ENCODE results near the gene PCDHB12.
"Not testable (repeated sequence)": the region's sequence is repeated elsewhere in the genome, so short reads cannot be mapped to it uniquely, and the experiment has no call there.

The PCDHB12 gene

DNA sequence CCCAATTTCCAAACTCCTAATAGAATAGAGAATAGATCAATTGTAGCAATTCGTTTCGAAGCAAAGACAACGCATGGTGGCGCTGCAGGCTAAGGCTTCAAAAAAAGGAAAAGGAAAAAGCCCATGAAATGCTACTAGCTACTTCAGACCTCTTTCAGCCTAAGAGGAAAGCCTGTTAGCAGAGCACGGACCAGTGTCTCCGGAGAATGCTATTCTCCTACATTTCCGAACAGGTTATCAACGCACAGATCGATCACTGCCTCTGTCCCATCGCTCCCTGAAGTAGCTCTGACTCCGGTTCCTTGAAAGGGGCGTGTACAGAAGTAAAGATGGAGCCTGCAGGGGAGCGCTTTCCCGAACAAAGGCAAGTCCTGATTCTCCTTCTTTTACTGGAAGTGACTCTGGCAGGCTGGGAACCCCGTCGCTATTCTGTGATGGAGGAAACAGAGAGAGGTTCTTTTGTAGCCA is 36.8 kb downstream of the PCDHB12 start, which contains the start of gene PCDHB15:
Gene PCDHB15 (plus strand): TSS at position 146 of the 468 bp plus-strand sequence. CDS start 184 bp downstream, at position 330.
- TF ChIP-seq POLR2AphosphoS5 (IDR thresholded peaks at IDR 0.05; ENCODE audit: low read depth) (no peak), REST (IDR thresholded peaks at IDR 0.05; ENCODE audit: insufficient replicate concordance, low read depth) (no peak), SPI1 (IDR thresholded peaks at IDR 0.05; ENCODE audit: borderline replicate concordance, low read depth) (no peak), GABPA (IDR thresholded peaks at IDR 0.05; ENCODE audit: low read depth) (no peak)
- TF ChIP-seq, protein P1, sequence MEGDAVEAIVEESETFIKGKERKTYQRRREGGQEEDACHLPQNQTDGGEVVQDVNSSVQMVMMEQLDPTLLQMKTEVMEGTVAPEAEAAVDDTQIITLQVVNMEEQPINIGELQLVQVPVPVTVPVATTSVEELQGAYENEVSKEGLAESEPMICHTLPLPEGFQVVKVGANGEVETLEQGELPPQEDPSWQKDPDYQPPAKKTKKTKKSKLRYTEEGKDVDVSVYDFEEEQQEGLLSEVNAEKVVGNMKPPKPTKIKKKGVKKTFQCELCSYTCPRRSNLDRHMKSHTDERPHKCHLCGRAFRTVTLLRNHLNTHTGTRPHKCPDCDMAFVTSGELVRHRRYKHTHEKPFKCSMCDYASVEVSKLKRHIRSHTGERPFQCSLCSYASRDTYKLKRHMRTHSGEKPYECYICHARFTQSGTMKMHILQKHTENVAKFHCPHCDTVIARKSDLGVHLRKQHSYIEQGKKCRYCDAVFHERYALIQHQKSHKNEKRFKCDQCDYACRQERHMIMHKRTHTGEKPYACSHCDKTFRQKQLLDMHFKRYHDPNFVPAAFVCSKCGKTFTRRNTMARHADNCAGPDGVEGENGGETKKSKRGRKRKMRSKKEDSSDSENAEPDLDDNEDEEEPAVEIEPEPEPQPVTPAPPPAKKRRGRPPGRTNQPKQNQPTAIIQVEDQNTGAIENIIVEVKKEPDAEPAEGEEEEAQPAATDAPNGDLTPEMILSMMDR (IDR thresholded peaks at IDR 0.05; ENCODE audit: insufficient read depth, low read length), result no peak
- H3K27me3 ChIP-seq (ENCODE audit: insufficient read depth, poor library complexity, severe bottlenecking), result no peaks in the 10 kb centered on the region
- peak in 1 of 2 experiments; percentile 22 for DNase-seq (ENCODE audit: low read depth in 1 of 2, low spot score in 1 of 2)
- peak within 1 kb of the TSS; percentile 5; the same call in 1 of the 2 replicates for H3K4me3 ChIP-seq (replicated peaks; ENCODE audit: insufficient read depth, low read length)
- H3K27ac ChIP-seq (replicated peaks), result no peak within 1 kb of the TSS

DNA sequence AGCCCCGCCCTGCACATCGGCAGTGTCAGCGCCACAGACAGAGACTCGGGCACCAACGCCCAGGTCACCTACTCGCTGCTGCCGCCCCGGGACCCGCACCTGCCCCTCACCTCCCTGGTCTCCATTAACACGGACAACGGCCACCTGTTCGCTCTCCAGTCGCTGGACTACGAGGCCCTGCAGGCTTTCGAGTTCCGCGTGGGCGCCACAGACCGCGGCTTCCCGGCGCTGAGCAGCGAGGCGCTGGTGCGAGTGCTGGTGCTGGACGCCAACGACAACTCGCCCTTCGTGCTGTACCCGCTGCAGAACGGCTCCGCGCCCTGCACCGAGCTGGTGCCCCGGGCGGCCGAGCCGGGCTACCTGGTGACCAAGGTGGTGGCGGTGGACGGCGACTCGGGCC is 38.5 kb downstream of the PCDHB12 start:
- DNase-seq (ENCODE audit: low read depth in 1 of 2, low spot score in 1 of 2); H3K27me3 ChIP-seq (ENCODE audit: insufficient read depth, poor library complexity, severe bottlenecking): not testable (repeated sequence)

GRCh38 chr5:141247434-141247833 is 38.9 kb downstream of the PCDHB12 start:
- not testable (repeated sequence) for H3K4me3 ChIP-seq (replicated peaks; ENCODE audit: insufficient read depth, low read length); H3K27ac ChIP-seq (replicated peaks); DNase-seq (ENCODE audit: low read depth in 1 of 2, low spot score in 1 of 2); H3K27me3 ChIP-seq (ENCODE audit: insufficient read depth, poor library complexity, severe bottlenecking)

More for the DNA sequence above, 38.5 kb downstream of the PCDHB12 start:
- not testable (repeated sequence) for H3K4me3 ChIP-seq (replicated peaks; ENCODE audit: insufficient read depth, low read length); H3K27ac ChIP-seq (replicated peaks)

GRCh38 chr5:141250576-141250975 is 42.1 kb downstream of the PCDHB12 start:
- DNase-seq (ENCODE audit: low read depth in 1 of 2, low spot score in 1 of 2), result no peak
- Histone ChIP-seq H3K27ac (replicated peaks) (no peak overlapping the region), H3K4me3 (replicated peaks; ENCODE audit: insufficient read depth, low read length) (no peak overlapping the region), H3K27me3 (ENCODE audit: insufficient read depth, poor library complexity, severe bottlenecking) (no peaks in the 10 kb centered on the region)
- TF ChIP-seq SPI1 (IDR thresholded peaks at IDR 0.05; ENCODE audit: borderline replicate concordance, low read depth) (no peak), POLR2AphosphoS5 (IDR thresholded peaks at IDR 0.05; ENCODE audit: low read depth) (no peak), REST (IDR thresholded peaks at IDR 0.05; ENCODE audit: insufficient replicate concordance, low read depth) (no peak), GABPA (IDR thresholded peaks at IDR 0.05; ENCODE audit: low read depth) (no peak)
- TF ChIP-seq, protein P1 (IDR thresholded peaks at IDR 0.05; ENCODE audit: insufficient read depth, low read length), result no peak

GRCh38 chr5:141258464-141258863 is 49.9 kb downstream of the PCDHB12 start:
- Histone ChIP-seq H3K27ac (replicated peaks) (no peak overlapping the region), H3K27me3 (ENCODE audit: insufficient read depth, poor library complexity, severe bottlenecking) (no peaks in the 10 kb centered on the region), H3K4me3 (replicated peaks; ENCODE audit: insufficient read depth, low read length) (no peak overlapping the region)
- no peak for DNase-seq (ENCODE audit: low read depth in 1 of 2, low spot score in 1 of 2)
- TF ChIP-seq POLR2AphosphoS5 (IDR thresholded peaks at IDR 0.05; ENCODE audit: low read depth), result no peak

Measured in HL-60 (cell line).